Retina (tissue), 1 donor: ENCODE results near the gene TEX26.
A peak's percentile ranks its signal among the peaks of the same experiment; 100 is the strongest.

Source experiments
- DNase-seq: peaks from one replicate; pipeline ENCODE4 v3.0.0-alpha.2; 2016

The TEX26 gene

DNA sequence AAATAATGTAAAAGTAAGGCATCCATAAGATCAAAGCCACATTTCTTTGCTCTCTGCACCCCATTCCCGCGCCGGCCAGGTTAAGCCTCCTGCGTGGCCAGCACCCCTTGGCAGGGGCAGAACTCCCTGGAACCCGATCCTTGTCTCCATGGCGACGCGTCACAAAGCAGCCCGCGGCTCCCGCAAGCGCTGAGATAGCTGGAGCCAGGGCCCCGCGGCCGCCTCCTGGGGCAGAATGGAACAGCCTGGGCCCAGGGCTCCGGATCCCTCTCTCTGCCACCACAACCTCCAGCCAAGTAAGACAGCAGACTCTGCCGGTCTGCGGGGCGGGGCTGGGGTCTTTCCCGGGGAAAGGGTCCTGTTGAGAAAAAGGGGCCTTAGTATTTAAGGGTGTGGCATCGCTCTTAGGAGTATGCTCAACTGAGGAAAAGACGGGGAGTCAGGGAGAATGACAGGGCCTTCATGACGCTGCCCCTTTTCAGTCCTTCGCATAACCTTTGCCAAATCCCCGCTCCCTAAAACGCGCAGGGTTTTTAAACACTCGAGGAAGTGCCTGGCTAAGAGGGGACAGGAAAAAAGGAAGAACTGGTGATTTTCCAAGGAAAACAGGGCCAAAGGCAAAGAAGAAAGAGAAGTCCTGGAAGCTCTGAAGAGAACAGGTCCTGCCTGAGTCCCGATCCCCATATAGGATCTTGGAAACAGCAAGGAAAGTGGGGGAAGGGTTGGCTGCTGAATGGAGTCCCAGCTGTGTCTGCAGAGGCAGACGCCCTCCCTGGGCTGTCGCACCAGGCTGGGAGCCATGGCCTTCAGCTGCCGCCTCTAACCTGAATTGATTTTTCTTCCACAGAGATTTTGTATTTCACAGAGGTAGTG, at the start of gene TEX26:
Gene TEX26, plus strand, starts transcription at position 176 of the 873 bp plus-strand sequence. Its CDS starts 60 bp downstream, at position 236.
- peak; percentile 82 for DNase-seq

DNA sequence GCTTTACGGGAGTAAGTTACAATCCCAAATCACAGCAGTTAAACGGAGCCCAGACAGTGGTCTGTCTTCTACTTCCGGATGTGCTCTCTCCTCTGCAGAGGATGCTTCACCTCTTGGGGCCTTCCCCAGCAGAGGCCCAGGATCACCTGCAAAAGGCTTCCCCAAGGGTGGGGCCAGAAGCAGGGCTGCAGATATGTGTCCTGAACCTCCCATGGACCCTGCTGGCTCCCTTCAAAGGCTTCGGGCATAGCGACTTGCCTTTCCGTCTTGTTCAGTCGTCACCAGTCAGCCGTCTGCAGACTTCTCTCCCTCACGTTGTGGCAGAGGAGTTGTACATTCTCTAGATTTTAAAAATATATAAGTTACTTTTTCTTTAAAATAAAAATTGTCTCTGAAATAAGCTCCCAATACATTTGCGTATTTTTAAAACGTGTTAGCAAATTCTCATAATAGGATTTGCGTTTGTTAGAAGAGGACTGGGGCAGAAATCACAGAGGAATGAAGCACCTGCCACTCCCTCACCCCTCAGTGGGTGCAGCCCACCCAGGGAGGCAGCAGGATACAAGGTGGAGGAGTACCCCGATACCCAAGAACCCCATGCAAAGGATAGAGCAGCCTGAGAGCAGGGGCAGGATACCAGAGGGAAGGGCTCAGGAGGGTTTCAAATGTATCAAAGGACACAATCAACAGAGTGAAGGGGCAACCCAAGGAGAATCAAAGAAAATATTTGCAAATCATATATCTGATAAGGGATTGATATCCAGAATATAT, 49.3 kb upstream of the TEX26 start:
- no peak for DNase-seq

DNA sequence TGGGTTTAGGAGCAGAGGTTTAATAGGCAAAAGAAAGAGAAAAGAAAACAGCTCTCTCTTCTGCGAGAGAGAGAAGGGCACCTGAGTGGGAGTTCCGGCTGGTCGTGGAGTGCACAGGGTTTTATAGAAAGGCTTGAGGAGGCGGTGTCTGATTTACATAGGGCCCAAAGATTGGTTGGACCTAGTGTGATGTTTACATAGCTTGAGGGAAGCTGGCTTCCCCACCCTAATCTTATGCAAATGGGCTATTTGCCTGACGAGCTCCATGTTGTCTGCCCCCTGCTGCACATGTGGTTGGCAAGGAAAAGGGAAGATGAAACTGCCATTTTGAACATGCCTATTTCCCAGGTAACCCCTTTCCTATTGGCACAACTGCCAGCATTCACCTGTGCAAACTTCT, 47.9 kb upstream of the TEX26 start:
- no peak for DNase-seq

DNA sequence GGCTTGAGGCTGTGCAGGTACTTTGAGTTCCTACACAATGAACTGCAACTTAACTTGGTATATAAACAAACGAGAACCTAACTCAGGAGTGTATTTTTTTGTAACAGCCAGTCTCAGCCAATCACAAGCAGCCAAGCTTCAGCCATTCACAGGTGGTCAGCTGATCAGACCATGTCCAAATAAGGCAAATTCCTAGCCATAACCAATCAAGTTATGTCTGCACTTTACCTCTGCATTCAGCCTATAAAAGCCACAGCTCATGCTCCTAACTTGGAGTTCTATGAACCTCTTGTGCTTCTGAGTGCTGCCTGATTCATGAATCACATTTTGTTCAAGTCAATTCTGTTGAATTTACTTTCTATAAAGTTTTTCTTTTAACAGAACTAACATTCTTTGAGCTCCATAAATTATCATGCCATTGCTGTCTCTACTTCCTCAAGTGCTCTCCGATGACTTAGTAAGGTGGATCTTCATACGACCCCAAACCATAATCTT, 43.2 kb upstream of the TEX26 start:
- no peak for DNase-seq

DNA sequence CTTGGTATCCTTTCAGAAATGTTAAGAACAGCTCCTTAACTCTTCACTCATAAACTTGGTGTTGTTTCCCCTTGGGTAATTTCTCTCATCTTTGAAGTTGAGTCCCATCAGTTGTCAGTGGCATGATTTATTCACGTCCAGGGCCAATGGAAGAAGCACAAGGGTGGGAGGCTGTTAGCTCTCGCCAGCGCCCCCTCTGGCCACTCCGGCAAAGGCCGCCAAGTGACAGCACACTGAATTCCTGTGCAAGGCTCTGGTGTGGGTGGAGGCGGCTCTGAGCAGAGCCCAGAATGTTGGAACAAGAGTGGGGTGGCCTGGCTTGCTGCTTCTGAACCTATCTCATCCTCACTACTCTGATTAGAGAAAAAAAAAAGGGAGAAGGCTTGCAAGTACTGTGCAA, 39.5 kb upstream of the TEX26 start:
- peak; percentile 24 for DNase-seq

DNA sequence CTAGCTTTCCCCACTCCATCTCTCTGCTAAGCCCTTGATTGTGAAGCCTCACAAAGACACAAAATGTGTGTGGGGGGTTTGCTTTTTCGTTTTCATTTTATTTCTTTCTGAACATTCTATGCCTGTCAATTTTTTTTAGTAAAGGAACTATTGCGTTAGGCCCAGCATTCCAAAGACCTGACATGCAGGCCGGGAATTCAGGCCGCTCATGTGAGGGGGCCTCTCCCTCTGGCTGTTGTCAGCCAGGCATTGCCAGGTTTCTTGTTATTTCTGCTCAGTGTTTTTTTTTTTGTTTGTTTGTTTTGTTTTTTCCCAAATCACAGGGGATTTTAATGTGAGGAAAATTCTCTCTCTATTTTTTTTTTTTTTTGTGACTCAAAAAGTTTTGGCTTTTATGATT, 36.7 kb upstream of the TEX26 start:
- no peak for DNase-seq

DNA sequence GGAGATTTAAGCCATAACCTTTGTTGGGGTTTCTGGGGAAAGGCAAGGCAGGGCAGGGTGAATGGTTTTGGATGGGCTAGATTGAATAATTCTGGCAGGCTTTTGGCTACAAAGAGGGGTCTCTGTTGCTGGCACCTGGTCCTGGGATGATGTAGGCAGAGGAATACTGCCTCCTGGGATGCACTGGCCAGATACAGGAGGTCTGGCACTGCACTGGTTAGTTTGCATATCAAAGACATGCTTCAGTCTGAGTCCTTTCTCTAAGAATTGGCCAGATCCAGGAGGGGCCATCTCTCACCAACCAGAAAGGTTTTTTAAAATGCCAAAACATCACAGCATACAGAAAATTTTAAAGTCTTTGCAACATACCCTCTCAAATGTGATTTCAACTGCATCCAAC, 34.4 kb upstream of the TEX26 start:
- DNase-seq = no peak

DNA sequence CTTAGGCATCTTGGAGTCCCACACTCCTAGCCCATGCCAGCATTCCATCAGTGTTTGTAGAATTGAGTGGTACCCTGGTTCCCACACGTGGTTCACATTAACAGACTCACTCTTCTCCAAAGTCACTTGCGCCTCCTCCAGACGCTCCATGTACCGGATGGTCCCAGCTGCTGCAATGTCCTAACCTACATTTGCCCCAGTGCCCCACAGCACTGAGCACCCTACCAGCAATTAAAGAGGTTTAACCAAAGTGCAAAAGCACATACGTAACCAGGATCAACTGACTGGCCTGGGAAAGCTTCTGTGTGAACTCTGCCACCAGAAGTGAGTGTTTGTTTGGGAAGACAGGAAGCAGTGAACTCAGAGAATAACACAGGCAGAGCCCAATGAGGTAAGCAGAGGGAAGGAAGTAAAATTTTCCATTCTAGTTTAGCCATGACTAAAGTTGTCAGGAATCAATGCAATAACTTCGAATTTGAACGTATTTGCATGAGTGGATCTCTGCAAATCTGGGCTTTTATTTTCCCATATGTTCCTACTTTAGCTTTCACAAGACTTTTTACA, 33.7 kb upstream of the TEX26 start:
- no peak for DNase-seq

DNA sequence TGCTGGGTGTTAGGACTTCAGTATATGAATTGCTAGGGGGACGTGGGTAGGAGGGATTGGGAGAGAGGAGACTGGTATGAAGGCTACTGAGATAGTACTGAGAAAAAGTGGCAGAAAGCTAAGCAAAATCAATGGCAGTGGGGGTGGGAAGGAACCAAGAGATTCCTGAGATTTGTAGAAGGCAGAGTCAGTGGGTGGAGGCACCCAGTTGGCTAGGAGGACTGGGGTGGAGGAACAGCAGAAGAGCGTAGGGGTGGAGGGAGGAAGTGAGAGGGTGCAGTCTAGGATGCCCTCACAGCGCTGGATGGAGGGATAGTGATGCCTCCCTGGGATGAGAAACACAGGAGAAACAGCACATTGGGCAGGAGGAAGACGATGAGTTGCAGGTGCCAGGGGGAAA, 32.0 kb upstream of the TEX26 start:
- DNase-seq = no peak

DNA sequence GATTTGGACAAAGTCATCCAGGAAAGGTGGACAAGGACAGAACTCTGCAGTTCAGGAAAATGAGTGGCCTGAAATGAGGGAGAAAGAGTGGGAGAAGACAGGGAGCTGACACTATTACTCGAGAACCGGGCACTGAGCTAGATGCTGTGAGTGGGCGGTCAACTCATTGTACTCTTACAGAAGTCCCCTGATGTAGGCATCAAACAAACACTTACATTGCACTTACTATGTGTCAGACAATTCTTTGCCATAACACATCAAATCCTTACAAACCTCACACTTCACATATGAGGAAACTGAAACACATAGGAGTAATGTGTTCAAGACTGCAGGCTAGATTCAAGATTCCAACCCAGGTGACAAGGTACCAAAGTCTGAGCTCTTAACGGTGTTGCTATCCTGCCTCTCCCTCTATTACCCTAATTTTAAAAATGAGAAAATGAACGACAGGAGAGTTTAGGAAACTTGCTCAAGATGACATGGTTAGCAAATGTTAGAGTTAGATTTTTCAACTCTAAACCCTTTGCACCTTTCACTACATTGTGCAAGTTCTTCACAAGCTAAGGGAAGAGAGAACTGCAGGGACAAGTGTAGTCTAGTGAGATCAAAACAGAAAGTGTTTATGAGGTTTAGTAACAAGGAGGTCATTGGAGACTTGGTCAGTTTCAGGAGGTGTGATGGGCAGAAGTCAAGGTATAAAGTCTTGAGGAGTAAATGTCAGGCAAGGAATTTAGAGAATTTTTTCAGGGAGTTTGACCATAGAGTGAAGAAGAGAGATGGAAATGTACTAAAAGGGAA, 31.3 kb upstream of the TEX26 start:
- DNase-seq = no peak

DNA sequence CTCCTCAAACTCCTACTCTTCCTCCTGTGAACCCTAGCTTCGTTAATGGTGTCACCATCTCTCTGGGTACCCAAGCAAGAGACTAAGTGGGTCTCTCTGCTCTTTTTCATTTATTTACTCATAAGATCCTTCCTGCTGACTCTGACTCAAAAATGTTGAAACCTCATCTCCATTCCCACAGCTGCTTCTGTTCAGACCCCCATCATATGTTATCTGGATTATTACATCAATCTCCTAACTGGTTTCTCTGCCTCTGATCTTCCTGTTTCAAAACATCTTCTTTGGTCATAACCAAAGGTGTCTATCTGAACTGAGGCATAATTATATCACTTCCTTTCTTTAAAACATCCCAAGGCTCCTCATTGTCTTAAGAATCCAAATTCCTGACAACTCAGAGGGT, 28.4 kb upstream of the TEX26 start:
- no peak for DNase-seq

DNA sequence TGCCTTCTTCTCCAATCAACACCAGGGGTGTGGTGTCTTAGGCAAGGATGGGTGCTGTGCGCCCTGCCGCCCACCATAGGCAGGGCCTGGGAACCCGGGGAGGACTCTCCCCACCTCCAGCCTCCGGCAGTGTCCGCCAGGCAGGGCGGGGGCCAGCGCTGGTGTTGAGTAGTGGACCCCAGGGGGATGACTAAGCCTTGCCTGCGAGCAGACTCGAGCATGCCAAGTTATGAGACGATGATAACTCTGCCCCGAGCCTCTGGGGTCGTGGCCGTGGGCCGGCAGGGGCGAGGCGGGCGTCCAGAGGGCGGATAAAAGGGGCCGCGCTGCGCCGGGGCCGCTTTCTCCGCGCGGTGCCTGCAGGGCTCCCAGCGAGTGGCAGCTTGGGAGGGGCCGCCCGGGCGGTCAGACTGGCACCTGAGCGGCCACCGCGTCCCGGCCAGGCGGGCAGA, 26.5 kb upstream of the TEX26 start, which contains the start of gene MEDAG:
Gene MEDAG, plus strand, starts transcription at position 340 of the 452 bp plus-strand sequence. CDS start 245 bp downstream, outside the sequence.
- DNase-seq = no peak

DNA sequence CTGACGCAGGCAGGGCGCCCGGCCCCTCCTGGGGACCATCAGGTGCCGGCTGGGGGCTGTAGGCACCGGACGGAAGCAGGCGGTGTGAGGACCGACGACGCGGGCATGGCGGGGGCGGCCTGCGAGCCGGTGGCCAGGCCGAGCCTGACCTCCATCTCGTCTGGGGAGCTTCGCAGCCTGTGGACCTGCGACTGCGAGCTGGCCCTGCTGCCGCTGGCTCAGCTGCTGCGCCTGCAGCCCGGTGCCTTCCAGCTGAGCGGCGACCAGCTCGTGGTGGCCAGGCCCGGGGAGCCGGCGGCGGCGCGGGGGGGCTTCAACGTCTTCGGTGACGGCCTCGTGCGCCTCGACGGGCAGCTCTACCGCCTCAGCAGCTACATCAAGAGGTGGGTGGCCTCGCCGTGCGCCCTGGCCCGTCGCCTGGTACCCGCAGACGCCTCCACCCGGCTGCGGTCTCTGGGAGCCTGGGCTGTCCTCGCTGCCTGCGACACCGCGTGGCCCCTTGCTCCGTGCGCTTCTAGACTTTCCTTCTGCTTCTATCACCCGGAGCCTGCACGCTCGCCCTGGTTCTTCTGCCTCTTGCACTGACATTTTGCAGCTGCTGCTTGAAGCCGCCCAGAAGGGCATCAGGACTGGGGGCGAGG, 25.9 kb upstream of the TEX26 start:
- peak; percentile 87 for DNase-seq

DNA sequence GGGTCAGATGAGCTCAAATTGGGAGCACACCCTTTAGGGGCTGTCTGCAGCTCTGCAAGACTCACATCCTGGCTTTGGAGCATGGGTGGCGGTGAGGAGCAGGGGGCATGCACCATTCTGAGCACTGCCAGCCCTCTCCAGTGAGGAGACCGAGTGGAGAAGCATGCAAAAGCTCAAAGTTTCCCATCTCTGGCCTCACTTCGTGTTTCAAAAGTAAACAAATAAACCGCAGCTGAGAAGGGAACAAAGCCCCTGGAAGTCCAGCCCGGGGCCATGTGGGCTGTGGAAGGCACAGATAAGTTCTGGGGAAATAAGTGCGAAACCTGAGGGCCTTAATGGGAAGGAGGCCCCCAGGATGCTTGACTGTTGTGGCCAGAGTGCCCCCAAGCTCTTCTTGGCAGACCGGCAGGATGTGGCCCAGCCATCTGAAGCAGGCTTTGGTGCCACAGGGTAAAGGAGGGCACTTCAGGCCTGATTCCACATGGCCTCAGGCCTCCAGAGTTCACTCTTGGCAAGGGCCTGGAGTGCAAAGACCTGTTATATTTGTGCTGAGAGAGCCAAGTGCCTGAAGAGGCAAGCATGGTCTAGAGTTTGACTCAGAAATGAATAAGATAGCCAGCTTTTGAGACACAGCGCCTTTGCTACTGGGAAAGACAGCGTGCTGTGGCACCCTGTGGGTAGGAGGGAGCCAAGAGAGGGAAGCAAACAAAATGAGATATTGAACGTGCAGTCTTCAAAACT, 25.2 kb upstream of the TEX26 start:
- DNase-seq = no peak

DNA sequence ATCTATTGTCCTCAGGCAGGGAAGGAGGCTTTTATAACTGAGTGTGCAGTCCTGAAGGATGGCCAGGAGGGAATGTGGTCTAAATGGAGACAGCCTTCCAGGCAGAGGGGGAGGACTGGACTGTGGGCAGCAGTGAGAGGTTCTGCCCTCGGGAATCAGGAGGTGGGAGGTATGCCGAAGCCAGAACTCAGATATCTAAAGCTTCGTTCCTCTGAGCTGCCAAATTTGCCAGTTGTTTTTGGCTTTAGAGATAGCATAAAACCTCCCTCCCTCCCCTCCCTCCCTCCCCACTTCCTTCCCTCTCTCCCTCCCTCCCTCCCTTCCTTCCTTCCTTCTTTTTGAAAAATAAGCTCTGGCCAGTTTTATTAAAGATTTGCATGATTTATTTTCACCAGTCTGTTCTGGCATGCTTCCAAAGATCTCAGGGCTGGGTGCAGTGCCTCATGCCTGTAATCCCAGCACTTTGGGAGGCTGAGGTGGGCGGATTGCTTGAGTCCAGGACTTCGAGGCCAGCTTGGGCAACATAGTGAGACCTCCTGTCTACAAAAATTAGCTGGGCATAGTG, 24.0 kb upstream of the TEX26 start:
- DNase-seq = no peak

DNA sequence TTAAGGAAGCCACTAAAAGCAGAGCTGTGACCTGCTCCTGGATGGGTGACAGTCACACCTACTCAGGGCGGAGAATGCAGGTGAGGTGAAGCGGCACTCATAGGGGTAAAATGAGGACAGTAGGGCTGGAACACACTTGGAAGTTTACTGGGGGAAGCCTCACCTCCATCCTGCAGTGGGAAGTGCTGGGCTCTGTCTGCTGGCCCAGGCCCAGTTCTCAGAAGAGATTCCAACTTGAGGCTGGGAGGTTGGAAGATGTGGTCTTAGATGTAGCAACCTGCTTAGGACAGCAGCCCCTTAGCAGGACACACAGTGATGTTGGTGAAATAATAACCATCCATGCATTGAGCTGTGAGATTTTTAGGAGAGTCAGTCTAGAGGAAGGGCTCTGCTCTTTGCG, 21.8 kb upstream of the TEX26 start:
- no peak for DNase-seq

DNA sequence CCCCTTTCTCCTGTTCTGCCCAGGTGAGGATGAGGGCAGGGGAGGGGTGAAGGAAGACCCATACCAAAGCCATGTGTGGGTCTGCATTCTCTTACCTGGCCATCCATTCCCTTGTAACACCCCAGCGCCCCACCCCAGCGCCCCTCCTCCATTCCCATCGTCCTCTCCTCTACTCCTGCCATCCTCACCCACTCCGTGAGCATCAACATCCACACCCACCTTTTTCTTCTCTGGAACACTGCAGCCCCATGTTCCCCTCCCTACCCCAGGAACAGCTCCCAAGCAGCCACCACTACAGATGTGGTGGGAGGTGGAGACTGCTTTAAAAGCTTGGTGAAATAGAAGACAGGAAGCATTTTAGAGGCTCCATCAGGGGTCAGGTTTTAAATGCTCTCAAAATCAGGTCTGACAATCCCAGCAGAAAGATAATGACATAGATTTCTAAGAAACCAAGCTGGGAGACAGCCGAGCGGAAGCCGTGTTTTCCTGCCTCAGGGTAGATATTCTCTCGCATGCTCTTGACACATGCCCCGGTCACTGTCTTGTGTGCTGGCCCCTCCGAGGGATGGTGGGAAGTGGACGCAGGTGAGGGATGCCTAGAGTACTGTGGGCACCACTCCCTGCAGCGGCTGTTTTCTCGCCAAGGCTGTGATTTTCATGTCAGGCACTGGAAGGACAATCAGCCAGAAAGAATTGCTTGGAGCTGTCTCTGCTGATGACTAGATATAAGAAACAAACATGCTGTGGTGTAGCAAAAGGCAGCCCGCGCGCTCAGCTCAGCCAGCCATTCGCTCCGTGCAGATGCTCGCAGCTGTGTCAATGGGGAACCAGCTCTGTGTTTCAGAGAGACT, 16.5 kb upstream of the TEX26 start:
- peak; percentile 67 for DNase-seq

DNA sequence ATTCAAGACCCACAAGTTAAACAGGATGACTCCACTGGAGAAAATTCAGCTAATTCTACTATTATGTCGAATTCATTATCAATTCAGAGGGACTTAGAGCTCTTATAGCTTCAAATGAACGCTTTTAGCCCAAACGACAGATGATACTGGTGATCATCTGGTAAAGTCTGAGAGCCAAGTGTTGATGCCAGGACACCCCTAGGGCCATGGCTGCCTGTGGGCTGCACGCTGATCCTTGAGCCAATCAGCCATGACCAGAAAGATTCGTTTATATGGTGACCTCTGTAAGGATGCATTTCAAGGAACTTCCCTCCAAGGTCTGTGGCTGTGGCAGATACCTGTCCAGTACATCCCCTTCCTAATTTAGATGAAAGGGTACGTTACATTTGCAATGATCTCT, 15.5 kb upstream of the TEX26 start:
- no peak for DNase-seq

DNA sequence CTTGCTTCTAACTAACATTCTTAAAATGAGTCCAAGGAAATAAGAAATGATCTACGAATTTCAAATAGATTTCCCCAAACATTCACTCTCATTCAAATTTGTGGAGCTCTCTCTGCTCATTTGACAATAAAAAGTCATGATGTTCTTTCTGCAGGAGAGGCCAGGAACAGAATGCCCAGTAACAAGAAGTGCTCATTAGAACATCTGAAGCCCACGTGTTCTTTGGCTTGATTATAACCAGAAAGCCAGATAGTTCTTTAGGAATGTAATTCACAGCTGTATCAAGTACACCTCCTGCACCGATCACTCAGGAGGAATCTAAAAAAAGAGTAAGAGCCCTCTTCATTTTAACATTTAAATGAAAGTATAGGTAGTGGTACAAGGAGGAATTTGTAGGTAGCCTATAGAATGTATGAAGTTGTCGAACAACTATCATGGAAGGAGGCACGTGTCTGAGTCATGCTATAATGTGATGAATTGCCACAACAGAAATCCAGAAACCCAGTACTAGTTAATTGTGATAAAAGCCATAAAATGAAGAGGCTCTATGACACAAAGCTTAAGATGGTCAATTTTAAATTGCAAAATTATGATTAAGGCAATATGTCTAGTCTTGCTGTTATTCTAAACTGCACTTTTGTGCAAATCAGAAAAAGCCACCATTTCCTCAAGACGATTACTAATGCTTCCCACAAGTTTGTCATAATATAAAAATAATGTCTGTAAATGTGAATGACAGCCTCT, 13.6 kb upstream of the TEX26 start:
- no peak for DNase-seq
